ENCODE results near the gene ANAPC15.

ANAPC15 gene

GRCh38 chr11:72085621-72086351 lies 26.7 kb downstream of the ANAPC15 start:
- DNase-seq (ENCODE audit: low read depth, low spot score): no peak

GRCh38 chr11:72084965-72085364 lies 27.5 kb downstream of the ANAPC15 start:
- DNase-seq (ENCODE audit: low read depth, low spot score): no peak

DNA sequence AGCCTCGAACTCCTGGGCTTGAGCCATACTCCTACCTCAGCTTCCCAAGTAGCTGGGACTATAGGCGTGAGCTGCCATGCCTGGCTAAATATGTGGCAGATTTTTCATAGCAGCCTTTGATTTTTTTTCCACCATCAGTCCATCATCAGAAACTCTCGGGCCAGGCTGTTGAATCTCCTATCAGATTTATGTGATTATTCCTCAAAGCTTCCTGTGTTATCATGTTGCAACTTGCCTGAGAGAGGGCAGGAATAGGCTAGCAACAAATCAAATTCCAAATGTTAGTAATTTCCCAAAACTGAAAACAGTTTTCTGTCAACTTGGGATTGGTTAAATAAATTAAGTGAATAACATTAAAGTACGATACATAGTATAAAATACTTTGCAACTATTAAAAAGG lies 28.4 kb downstream of the ANAPC15 start:
- no peak for DNase-seq (ENCODE audit: low read depth, low spot score)

GRCh38 chr11:72083414-72083813 lies 29.1 kb downstream of the ANAPC15 start:
- DNase-seq (ENCODE audit: low read depth, low spot score): no peak

GRCh38 chr11:72081821-72082453 lies 30.6 kb downstream of the ANAPC15 start:
- DNase-seq (ENCODE audit: low read depth, low spot score): no peak

DNA sequence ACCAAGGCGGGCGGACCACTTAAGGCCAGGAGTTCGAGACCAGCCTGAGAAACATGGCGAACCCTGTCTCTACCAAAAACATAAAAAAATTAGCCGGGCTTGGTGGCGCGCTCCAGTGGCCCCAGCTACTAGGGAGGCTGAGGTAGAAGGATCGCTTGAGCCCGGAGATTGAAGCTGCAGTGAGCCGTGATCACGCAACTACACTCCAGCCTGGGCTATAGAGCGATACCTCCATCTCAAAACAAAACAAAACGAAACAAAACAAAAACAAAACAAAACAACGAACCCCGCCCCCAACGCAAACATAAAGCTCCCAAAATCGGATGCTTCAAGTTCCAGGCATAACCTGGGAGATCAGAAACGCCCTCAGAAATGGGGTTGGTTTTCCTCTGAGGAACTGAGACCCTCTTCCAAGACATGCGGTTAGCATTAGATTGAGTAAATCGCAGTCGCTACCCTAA lies 31.3 kb downstream of the ANAPC15 start:
- DNase-seq (ENCODE audit: low read depth, low spot score): no peak

DNA sequence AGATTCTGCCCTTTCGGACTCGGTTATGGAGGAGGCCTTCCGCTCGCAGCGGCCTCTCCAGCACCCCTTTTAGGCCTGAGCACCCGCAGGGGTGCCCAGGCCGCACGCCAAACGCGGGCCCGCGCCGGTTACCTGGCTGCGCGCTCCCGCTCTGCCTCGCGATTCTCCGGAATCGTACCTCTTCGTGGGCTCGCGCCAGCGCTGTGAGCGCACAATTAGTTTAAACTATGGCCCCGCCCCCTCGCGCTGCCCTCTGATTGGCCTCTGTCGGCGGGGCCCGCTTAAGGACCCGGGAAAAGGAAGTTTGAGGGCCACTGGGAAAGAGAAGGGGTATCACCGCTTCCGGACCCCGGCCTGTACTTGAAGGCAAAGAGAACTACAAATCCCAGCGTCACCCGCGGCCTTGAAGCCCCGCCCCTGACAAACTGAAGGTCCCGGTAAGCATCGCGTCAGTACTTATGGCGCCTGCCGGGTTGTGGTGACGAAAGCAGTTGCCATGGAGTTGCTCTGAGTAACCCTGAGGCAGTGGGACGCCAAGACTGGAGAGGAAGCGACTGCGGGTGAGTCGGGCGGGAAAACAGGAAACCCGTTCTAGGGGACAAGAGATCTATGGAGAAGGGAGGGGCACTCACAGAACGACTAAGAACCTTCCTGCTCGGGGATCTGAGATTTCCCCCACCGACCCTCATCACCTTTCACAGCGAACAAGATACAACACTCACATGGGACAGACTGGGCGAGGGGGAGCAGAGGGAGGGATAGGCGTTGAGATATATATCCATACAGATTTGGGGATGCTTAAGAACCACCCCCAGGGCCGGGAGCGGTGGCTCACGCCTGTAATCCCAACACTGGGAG lies 31.9 kb downstream of the ANAPC15 start, which contains the start of the genes LRRC51 and NUMA1:
TSS of gene LRRC51 (plus strand) at position 525 of the 858 bp plus-strand sequence. CDS start 8,234 bp downstream, outside the sequence.
TSS of gene NUMA1 (minus strand) at position 217 of the 858 bp plus-strand sequence. CDS start 44,599 bp downstream, outside the sequence.
- peak; percentile 99 for DNase-seq (ENCODE audit: low read depth, low spot score)

- no peak for DNase-seq (ENCODE audit: low read depth, low spot score)
Measured at GRCh38 chr11:72079819-72080325, 32.6 kb downstream of the ANAPC15 start.

- DNase-seq (ENCODE audit: low read depth, low spot score): no peak
Measured at GRCh38 chr11:72078477-72078876, 34.0 kb downstream of the ANAPC15 start.

- DNase-seq (ENCODE audit: low read depth, low spot score): no peak
Measured at GRCh38 chr11:72075756-72076155, 36.7 kb downstream of the ANAPC15 start.

- DNase-seq (ENCODE audit: low read depth, low spot score): no peak
Measured at GRCh38 chr11:72075109-72075508, 37.4 kb downstream of the ANAPC15 start.

GRCh38 chr11:72072348-72072747 lies 40.1 kb downstream of the ANAPC15 start:
- no peak for DNase-seq (ENCODE audit: low read depth, low spot score)

- no peak for DNase-seq (ENCODE audit: low read depth, low spot score)
Measured at GRCh38 chr11:72070491-72070890, 42.0 kb downstream of the ANAPC15 start.

GRCh38 chr11:72069787-72070251 lies 42.7 kb downstream of the ANAPC15 start:
- DNase-seq (ENCODE audit: low read depth, low spot score): no peak

GRCh38 chr11:72069200-72069599 lies 43.3 kb downstream of the ANAPC15 start:
- no peak for DNase-seq (ENCODE audit: low read depth, low spot score)

DNA sequence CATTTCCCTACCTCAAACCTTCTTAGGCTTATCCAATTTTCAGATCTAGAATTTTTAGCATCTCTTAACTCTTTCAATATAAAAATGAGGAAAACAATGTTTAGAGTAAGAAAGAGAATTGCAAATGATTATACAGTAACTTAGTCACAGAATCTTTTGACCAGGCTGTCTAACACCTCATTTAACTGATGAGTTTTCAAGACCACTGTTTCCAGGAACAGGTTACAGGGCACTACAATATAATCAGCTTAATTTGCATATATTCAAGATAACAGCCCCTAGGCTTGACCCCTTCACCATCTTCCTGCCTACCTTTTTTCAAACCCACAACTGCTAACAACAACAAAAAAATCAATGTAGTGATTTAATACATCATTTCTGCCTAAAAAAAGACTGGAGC lies 44.8 kb downstream of the ANAPC15 start:
- no peak for DNase-seq (ENCODE audit: low read depth, low spot score)

DNA sequence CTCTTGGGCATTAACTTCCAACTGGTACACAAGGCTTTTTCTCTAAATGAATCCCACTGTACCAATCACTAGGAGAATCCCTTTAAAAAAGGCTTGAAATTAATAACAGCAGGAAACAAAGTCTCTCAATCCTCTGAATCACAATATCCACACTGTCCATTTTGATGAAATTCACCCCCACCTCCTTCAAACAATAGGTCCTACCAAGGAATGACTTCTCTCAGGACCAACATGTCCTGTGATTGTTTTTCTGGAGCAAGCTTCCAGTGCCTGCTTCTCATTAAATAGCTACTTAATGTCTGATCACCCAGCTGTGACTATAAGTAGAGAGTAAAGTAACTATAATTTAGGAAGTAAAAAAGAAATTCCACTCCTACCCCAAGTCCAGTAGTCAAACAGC lies 45.2 kb downstream of the ANAPC15 start:
- no peak for DNase-seq (ENCODE audit: low read depth, low spot score)

GRCh38 chr11:72066855-72067254 lies 45.6 kb downstream of the ANAPC15 start:
- DNase-seq (ENCODE audit: low read depth, low spot score): no peak

- no peak for DNase-seq (ENCODE audit: low read depth, low spot score)
Measured at GRCh38 chr11:72061739-72062396, 50.6 kb downstream of the ANAPC15 start.
